ENCODE data around the gene DOCK10.
"Not testable (repeated sequence)": the region's sequence is repeated elsewhere in the genome, so short reads cannot be mapped to it uniquely, and the experiment has no call there.

DOCK10 gene

GRCh38 chr2:224946895-224947294 is 95.4 kb downstream of the DOCK10 start:
- peak; percentile 9 for DNase-seq
- Histone ChIP-seq H2AFZ (ENCODE audit: low read depth, low read length) (peak overlapping the region; percentile 62), H3K27ac (ENCODE audit: low read length) (peak overlapping the region; percentile 90)

GRCh38 chr2:224944707-224945547 is 97.3 kb downstream of the DOCK10 start:
- DNase-seq: no peak
- no peak for TF ChIP-seq EZH2 (IDR thresholded peaks at IDR 0.05; ENCODE audit: borderline replicate concordance, low read depth, low read length, severe bottlenecking)
- TF ChIP-seq CTCF (IDR thresholded peaks at IDR 0.05; ENCODE audit: borderline replicate concordance, extremely low read depth, low read length, poor library complexity, severe bottlenecking): no peak
- H3K9me3 ChIP-seq (ENCODE audit: insufficient read depth, low read length, severe bottlenecking): no peaks in the 10 kb centered on the region
- H2AFZ ChIP-seq (ENCODE audit: low read depth, low read length): no peak overlapping the region
- peaks cover 54% of the 10 kb centered on the region for H3K79me2 ChIP-seq (ENCODE audit: insufficient read depth, low read length)
- H3K4me1 ChIP-seq (ENCODE audit: insufficient read depth, low read length): peaks cover 63% of the 10 kb centered on the region
- peak overlapping the region; percentile 20; the same call in 1 of the 2 replicates for H3K4me2 ChIP-seq (ENCODE audit: insufficient read depth, low read length)
- H4K20me1 ChIP-seq (ENCODE audit: insufficient read depth, low read length): no peaks in the 10 kb centered on the region
- no peak overlapping the region for H3K9ac ChIP-seq (ENCODE audit: low read depth, low read length)
- H3K36me3 ChIP-seq (ENCODE audit: insufficient read depth, low read length): no peaks in the 10 kb centered on the region
- ATAC-seq (ENCODE audit: insufficient read depth, low read depth): no peak
- no peak overlapping the region for H3K4me3 ChIP-seq (ENCODE audit: low read depth in 1 of 2, low read length in 2 of 2)
- no peak overlapping the region; the same call in 1 of the 2 replicates for H3K27ac ChIP-seq (ENCODE audit: low read length)
- H3K27me3 ChIP-seq (ENCODE audit: insufficient read depth, low read length, poor library complexity): no peaks in the 10 kb centered on the region

More at GRCh38 chr2:224946895-224947294, 95.4 kb downstream of the DOCK10 start:
- H3K27me3 ChIP-seq (ENCODE audit: insufficient read depth, low read length, poor library complexity): no peaks in the 10 kb centered on the region
- peak; percentile 99 for ATAC-seq (ENCODE audit: insufficient read depth, low read depth)
- peaks cover 63% of the 10 kb centered on the region for H3K4me1 ChIP-seq (ENCODE audit: insufficient read depth, low read length)
- 0 out of 2 replicates have a peak, but pooled peaks cover 3% of the 10 kb centered on the region for H4K20me1 ChIP-seq (ENCODE audit: insufficient read depth, low read length)
- no peaks in the 10 kb centered on the region for H3K9me3 ChIP-seq (ENCODE audit: insufficient read depth, low read length, severe bottlenecking)
- H3K79me2 ChIP-seq (ENCODE audit: insufficient read depth, low read length): peaks cover 49% of the 10 kb centered on the region
- H3K4me2 ChIP-seq (ENCODE audit: insufficient read depth, low read length): peak overlapping the region; percentile 64
- no peaks in the 10 kb centered on the region for H3K36me3 ChIP-seq (ENCODE audit: insufficient read depth, low read length)
- peak overlapping the region; percentile 56 for H3K9ac ChIP-seq (ENCODE audit: low read depth, low read length)
- H3K4me3 ChIP-seq (ENCODE audit: low read depth in 1 of 2, low read length in 2 of 2): peak overlapping the region; percentile 21 to 58; a peak in 3 of 4 replicates
- TF ChIP-seq EZH2 (IDR thresholded peaks at IDR 0.05; ENCODE audit: borderline replicate concordance, low read depth, low read length, severe bottlenecking) (no peak), CTCF (IDR thresholded peaks at IDR 0.05; ENCODE audit: borderline replicate concordance, extremely low read depth, low read length, poor library complexity, severe bottlenecking) (no peak)

- H3K36me3 ChIP-seq (ENCODE audit: insufficient read depth, low read length); H4K20me1 ChIP-seq (ENCODE audit: insufficient read depth, low read length); ATAC-seq (ENCODE audit: insufficient read depth, low read depth); H3K9ac ChIP-seq (ENCODE audit: low read depth, low read length); DNase-seq; H3K27me3 ChIP-seq (ENCODE audit: insufficient read depth, low read length, poor library complexity); H3K4me3 ChIP-seq (ENCODE audit: low read depth in 1 of 2, low read length in 2 of 2); H3K4me2 ChIP-seq (ENCODE audit: insufficient read depth, low read length); H2AFZ ChIP-seq (ENCODE audit: low read depth, low read length); H3K27ac ChIP-seq (ENCODE audit: low read length); H3K9me3 ChIP-seq (ENCODE audit: insufficient read depth, low read length, severe bottlenecking): not testable (repeated sequence)
- Histone ChIP-seq H3K4me1 (ENCODE audit: insufficient read depth, low read length) (peaks cover 54% of the 10 kb centered on the region), H3K79me2 (ENCODE audit: insufficient read depth, low read length) (peaks cover 52% of the 10 kb centered on the region)
Measured at GRCh38 chr2:224943601-224944041, 98.6 kb downstream of the DOCK10 start.

- Histone ChIP-seq H3K4me1 (ENCODE audit: insufficient read depth, low read length) (peaks cover 37% of the 10 kb centered on the region), H3K4me2 (ENCODE audit: insufficient read depth, low read length) (no peak overlapping the region), H4K20me1 (ENCODE audit: insufficient read depth, low read length) (no peaks in the 10 kb centered on the region), H3K27me3 (ENCODE audit: insufficient read depth, low read length, poor library complexity) (no peaks in the 10 kb centered on the region), H3K36me3 (ENCODE audit: insufficient read depth, low read length) (no peaks in the 10 kb centered on the region), H2AFZ (ENCODE audit: low read depth, low read length) (no peak overlapping the region), H3K9ac (ENCODE audit: low read depth, low read length) (no peak overlapping the region), H3K4me3 (ENCODE audit: low read depth in 1 of 2, low read length in 2 of 2) (no peak overlapping the region), H3K79me2 (ENCODE audit: insufficient read depth, low read length) (peaks cover 63% of the 10 kb centered on the region), H3K27ac (ENCODE audit: low read length) (peak overlapping the region; percentile 3; the same call in 1 of the 2 replicates), H3K9me3 (ENCODE audit: insufficient read depth, low read length, severe bottlenecking) (no peaks in the 10 kb centered on the region)
- ATAC-seq (ENCODE audit: insufficient read depth, low read depth) (no peak), DNase-seq (no peak)
- TF ChIP-seq EZH2 (IDR thresholded peaks at IDR 0.05; ENCODE audit: borderline replicate concordance, low read depth, low read length, severe bottlenecking) (no peak), CTCF (IDR thresholded peaks at IDR 0.05; ENCODE audit: borderline replicate concordance, extremely low read depth, low read length, poor library complexity, severe bottlenecking) (no peak)
Measured at GRCh38 chr2:224941960-224942359, 100.3 kb downstream of the DOCK10 start.

Data from DND-41 (cell line).